GM12878 (cell line): Measurements from ENCODE around the gene DOCK9. TPM values are rescaled to one million over a fixed set of nuclear protein-coding genes. Genes with fewer than 3 reads are reported as not detected.
A peak's percentile ranks its signal among the peaks of the same experiment; 100 is the strongest.

ENCODE experiments used
- ATAC-seq: fragments of 200-7000 bp; cut with Tn5 transposase; 3 replicates; pipeline ENCODE4 v1.9.1; 2020; ENCODE audit warnings: mild to moderate bottlenecking, moderate library complexity
- BruUV-seq: library from RNA; stranded (reverse); fragments of 400-500 nt; replicated peaks from 2 replicates; lab custom pipeline; 2021; lab: Mats Ljungman, UMichigan
- CTCF ChIA-PET: fragments of 300-600 bp; sonication (Branson Sonifier 250); formaldehyde crosslinking; extraction: SDS; loops from one replicate; lab custom pipeline; 2021; ENCODE audit warnings: inconsistent platforms; lab: Yijun Ruan, JAX
- POLR2A ChIA-PET: fragments of 350-600 bp; formaldehyde crosslinking; extraction: SDS; loops from one replicate; lab custom pipeline; 2021; ENCODE audit warnings: inconsistent platforms; lab: Charles Lee
- RAD21 ChIA-PET: fragments of 300-600 bp; sonication (Branson Sonifier 250); formaldehyde crosslinking; loops from one replicate; lab custom pipeline; 2023; ENCODE audit warnings: antibody characterized with exemption; ENCODE audit not compliant: unreplicated experiment; lab: Charles Lee
- SMC1A ChIA-PET: fragments of 300-600 bp; sonication (Branson Sonifier 250); formaldehyde crosslinking; loops from one replicate; lab custom pipeline; 2023; ENCODE audit not compliant: unreplicated experiment, uncharacterized antibody; lab: Charles Lee
- DNase-seq: peaks from one replicate; pipeline ENCODE4 v3.0.0-alpha.2; 2011; ENCODE audit warnings: low read depth, low spot score
- FAIRE-seq: peaks from 3 replicates; lab custom pipeline; 2011; peaks lifted over from hg19 to GRCh38; lab: Jason Lieb, UNC
- H2AFZ ChIP-seq: 2 replicates; pipeline ENCODE4 v1.6.0; 2011; ENCODE audit warnings: low read depth, low read length, control low read depth; ENCODE audit not compliant: control insufficient read depth
- H3K27ac ChIP-seq: 2 replicates; pipeline ENCODE4 v1.5.1; 2011; ENCODE audit warnings: control low read depth; ENCODE audit not compliant: control insufficient read depth, insufficient read depth
- H3K27me3 ChIP-seq, 2 experiments: replicated peaks in 1 of 2; 2 replicates each; pipeline versions ENCODE4 v1.6.0 to v1.6.1; 2011; ENCODE audit warnings: low read length in 1 of 2; ENCODE audit not compliant: control insufficient read depth in 2 of 2, insufficient read depth in 2 of 2
- H3K36me3 ChIP-seq, 2 experiments: 2 replicates each; pipeline ENCODE4 v1.5.1; 2011; ENCODE audit warnings: low read length in 1 of 2; ENCODE audit not compliant: control insufficient read depth in 2 of 2, insufficient read depth in 2 of 2
- H3K4me1 ChIP-seq: 2 replicates; pipeline ENCODE4 v1.6.1; 2011; ENCODE audit warnings: mild to moderate bottlenecking, low read length, moderate library complexity, mixed read lengths; ENCODE audit not compliant: control insufficient read depth, insufficient read depth
- H3K4me2 ChIP-seq: 2 replicates; pipeline ENCODE4 v1.6.0; 2011; ENCODE audit warnings: control low read depth; ENCODE audit not compliant: control insufficient read depth, insufficient read depth
- H3K4me3 ChIP-seq: fragments of 200-600 bp; sonication (generic); 2 replicates; pipeline ENCODE4 v1.5.1; 2016
- H3K79me2 ChIP-seq: 2 replicates; pipeline ENCODE4 v1.6.0; 2011; ENCODE audit warnings: low read length; ENCODE audit not compliant: control insufficient read depth, insufficient read depth
- H3K9ac ChIP-seq: 2 replicates; pipeline ENCODE4 v1.8.0; 2011; ENCODE audit warnings: low read length, control low read depth, mixed read lengths; ENCODE audit not compliant: control insufficient read depth, insufficient read depth
- H3K9me3 ChIP-seq: replicated peaks from 3 replicates; pipeline ENCODE4 v1.5.1; 2011; ENCODE audit warnings: mild to moderate bottlenecking, low read length; ENCODE audit not compliant: control insufficient read depth, insufficient read depth
- H4K20me1 ChIP-seq: 2 replicates; pipeline ENCODE4 v1.6.0; 2011; ENCODE audit not compliant: control insufficient read depth, insufficient read depth
- EED ChIP-seq: sonication (generic); IDR thresholded peaks from 2 replicates; pipeline ENCODE4 v1.6.1; 2016; ENCODE audit warnings: antibody characterized with exemption, low read depth
- HCFC1 ChIP-seq: fragments of 150-350 bp; IDR thresholded peaks from 2 replicates; pipeline ENCODE4 v1.6.1; 2014; ENCODE audit warnings: low read length
- NR2C2 ChIP-seq: IDR thresholded peaks from 2 replicates; pipeline ENCODE4 v1.6.1; 2011; ENCODE audit warnings: borderline replicate concordance, low read depth; ENCODE audit not compliant: control insufficient read depth, insufficient read length
- POLR2AphosphoS5 ChIP-seq: IDR thresholded peaks from 2 replicates; pipeline ENCODE4 v1.6.1; 2011; ENCODE audit warnings: mild to moderate bottlenecking, low read length, inconsistent platforms
- RAD21 ChIP-seq: IDR thresholded peaks from 2 replicates; pipeline ENCODE4 v1.6.1; 2011; ENCODE audit warnings: mild to moderate bottlenecking, low read depth, low read length, moderate library complexity; ENCODE audit not compliant: insufficient read depth
- SMC3 ChIP-seq: IDR thresholded peaks from 2 replicates; pipeline ENCODE4 v1.6.1; 2011; ENCODE audit warnings: low read length, improper control_type of control experiment, borderline replicate concordance
- TBL1XR1 ChIP-seq: IDR thresholded peaks from 2 replicates; pipeline ENCODE4 v1.6.1; 2012; ENCODE audit warnings: low read depth, low read length, improper control_type of control experiment
- WGBS: methylation state at CpG from one replicate; pipeline ENCODE4 v1.1.6; 2016; ENCODE audit warnings: low lambda C conversion rate; ENCODE audit not compliant: insufficient replicate concordance, insufficient coverage; ENCODE audit errors: missing lambda C conversion rate; 5-methylcytosine and 5-hydroxymethylcytosine counted together
- in situ Hi-C: fragments of 300-500 bp; cut with MboI; formaldehyde crosslinking; loops from 9 replicates; pipeline ENCODE4 v1.14.3; 2018; ENCODE audit warnings: mixed read lengths
- intact Hi-C: fragments of 100-400 bp; cut with micrococcal nuclease; formaldehyde crosslinking; loops from one replicate; pipeline ENCODE4 v1.14.2; 2022; ENCODE audit not compliant: unreplicated experiment
- polyA plus RNA-seq, 11 experiments: library from polyadenylated mRNA; depleted of rRNA in 4 of 11; unstranded in 6 of 11; stranded (reverse) in 5 of 11; fragments of >200 nt; fragmentation: Nextera tagmentation in 4 of 11; fragmentation: Illumina TruSeq in 1 of 11; extraction: Ambion mirVana in 4 of 11; extraction: Trizol in 1 of 11; gene quantifications; 1 replicate in 1 of 11; 2 replicates in 10 of 11; pipeline versions ENCODE4 v1.2.1 to v1.2.3, GENCODE V29; 2011 to 2016; ENCODE audit warnings: inconsistent platforms in 2 of 11, missing spikeins in 2 of 11, low read depth in 1 of 11
- total RNA-seq, 4 experiments: library from RNA; depleted of rRNA in 3 of 4; stranded (reverse); fragments of >200 nt in 3 of 4; fragmentation: Illumina TruSeq in 1 of 4; extraction: Trizol in 1 of 4; gene quantifications; 2 replicates each; pipeline versions ENCODE4 v1.2.1 to v1.2.3, GENCODE V29; 2013 to 2021
- TF ChIP-seq, protein P1 (sequence below): fragments of 450-650 bp; IDR thresholded peaks from 2 replicates; pipeline ENCODE4 v1.6.1; 2017; ENCODE audit warnings: low read depth, mild to moderate bottlenecking, moderate library complexity
- TF ChIP-seq, protein P2 (sequence below): fragments of 150-350 bp; IDR thresholded peaks from 2 replicates; pipeline ENCODE4 v1.6.1; 2014; ENCODE audit warnings: mild to moderate bottlenecking, low read depth, low read length
- TF ChIP-seq, protein P3 (sequence below): fragments of 450-650 bp; IDR thresholded peaks from 2 replicates; pipeline ENCODE4 v1.6.1; 2018; ENCODE audit warnings: borderline replicate concordance, mild to moderate bottlenecking; ENCODE audit not compliant: partially characterized antibody

The DOCK9 gene
- total and polyA plus RNA-seq, 10 of the 15 experiments (the other 5 are each of a cell fraction or from before 2014, with no cell fraction given): 0.09 to 2.9 (median 0.74) TPM

DNA sequence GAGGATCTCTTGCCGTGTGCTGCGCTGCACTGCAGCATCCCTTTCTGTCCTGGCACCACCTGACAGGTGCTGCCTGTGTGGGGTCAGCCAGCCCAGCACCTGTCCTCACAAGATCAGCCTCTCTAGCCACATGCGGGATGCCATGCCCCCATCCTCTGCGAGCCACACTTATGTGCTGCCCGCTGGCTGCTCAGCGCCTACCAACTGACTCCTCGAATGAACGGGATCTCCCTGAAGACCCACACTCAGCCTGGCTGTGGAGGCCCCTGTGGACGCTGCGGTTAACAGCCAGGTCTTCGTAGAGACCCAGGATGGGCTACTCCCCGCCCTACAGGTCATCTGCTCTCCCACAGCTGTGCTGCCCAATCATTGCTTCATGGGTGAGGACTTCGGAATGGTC is 106.1 kb downstream of the DOCK9 start:
- Histone ChIP-seq H4K20me1 (no peaks in the 10 kb centered on the region), H2AFZ (no peak overlapping the region), H3K4me3 (no peak overlapping the region), H3K4me1 (peaks cover 9% of the 10 kb centered on the region), H3K36me3 (no peaks in the 10 kb centered on the region), H3K9ac (no peak overlapping the region), H3K9me3 (peaks cover 2% of the 10 kb centered on the region; the same call in 2 of the 3 replicates), H3K4me2 (no peak overlapping the region), H3K27ac (no peak overlapping the region), H3K27me3 (no peaks in the 10 kb centered on the region), H3K79me2 (no peaks in the 10 kb centered on the region)
- no peak for DNase-seq
- RAD21 ChIA-PET: interaction anchor here (0.6 kb wide), 1 partner anchor 504 kb away, joined by 3 read pairs; no protein-coding TSS in a partner anchor
- ATAC-seq: no peak
- intact Hi-C loops: no loop called here
- CTCF ChIA-PET: no interaction called here
- BruUV-seq: no TSS peak
- WGBS: 66% methylated on average over 13 of the region's 13 CpGs
- no peak for FAIRE-seq
- in situ Hi-C loops: no loop called here
- TF ChIP-seq NR2C2: peak; percentile 9
- no peak for TF ChIP-seq TBL1XR1
- POLR2A ChIA-PET: no interaction called here
- SMC1A ChIA-PET: no interaction called here

- Histone ChIP-seq H2AFZ (no peak overlapping the region), H3K79me2 (no peaks in the 10 kb centered on the region), H3K4me2 (no peak overlapping the region), H3K4me3 (no peak overlapping the region), H3K4me1 (no peaks in the 10 kb centered on the region), H3K27ac (no peak overlapping the region), H3K9ac (no peak overlapping the region), H3K36me3 (no peaks in the 10 kb centered on the region), H3K9me3 (peaks cover 2% of the 10 kb centered on the region; the same call in 2 of the 3 replicates), H3K27me3 (no peaks in the 10 kb centered on the region), H4K20me1 (no peaks in the 10 kb centered on the region)
- peak; percentile 63; the same call in 2 of the 3 replicates for ATAC-seq
- no peak for FAIRE-seq
- ChIA-PET SMC1A (interaction anchor here (0.6 to 2.1 kb wide), 9 partner anchors 9 to 396 kb away, joined by 3 to 14 read pairs (median 3); no protein-coding TSS in a partner anchor), POLR2A (no interaction called here), CTCF (interaction anchor here (0.8 to 4.5 kb wide), 14 partner anchors 9 to 399 kb away, joined by 3 to 27 read pairs (median 4); no protein-coding TSS in a partner anchor), RAD21 (interaction anchor here (0.9 to 2.1 kb wide), 2 partner anchors 32 to 397 kb away, joined by 3 to 11 read pairs; no protein-coding TSS in a partner anchor)
- intact Hi-C loops: loop anchor here (2.0 to 5.0 kb wide), 2 partner anchors 163 to 395 kb away; no protein-coding TSS in a partner anchor
- in situ Hi-C loops: no loop called here
- 59% methylated on average over 6 of the region's 6 CpGs for WGBS
- no peak for DNase-seq
- no TSS peak for BruUV-seq
- TF ChIP-seq SMC3 (peak; percentile 26; the same call in 1 of the 2 replicates), POLR2AphosphoS5 (no peak), HCFC1 (no peak), RAD21 (peak; percentile 26; the same call in 1 of the 2 replicates), EED (no peak)
- TF ChIP-seq, protein P1, sequence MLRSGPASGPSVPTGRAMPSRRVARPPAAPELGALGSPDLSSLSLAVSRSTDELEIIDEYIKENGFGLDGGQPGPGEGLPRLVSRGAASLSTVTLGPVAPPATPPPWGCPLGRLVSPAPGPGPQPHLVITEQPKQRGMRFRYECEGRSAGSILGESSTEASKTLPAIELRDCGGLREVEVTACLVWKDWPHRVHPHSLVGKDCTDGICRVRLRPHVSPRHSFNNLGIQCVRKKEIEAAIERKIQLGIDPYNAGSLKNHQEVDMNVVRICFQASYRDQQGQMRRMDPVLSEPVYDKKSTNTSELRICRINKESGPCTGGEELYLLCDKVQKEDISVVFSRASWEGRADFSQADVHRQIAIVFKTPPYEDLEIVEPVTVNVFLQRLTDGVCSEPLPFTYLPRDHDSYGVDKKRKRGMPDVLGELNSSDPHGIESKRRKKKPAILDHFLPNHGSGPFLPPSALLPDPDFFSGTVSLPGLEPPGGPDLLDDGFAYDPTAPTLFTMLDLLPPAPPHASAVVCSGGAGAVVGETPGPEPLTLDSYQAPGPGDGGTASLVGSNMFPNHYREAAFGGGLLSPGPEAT: no peak
- TF ChIP-seq, protein P2, sequence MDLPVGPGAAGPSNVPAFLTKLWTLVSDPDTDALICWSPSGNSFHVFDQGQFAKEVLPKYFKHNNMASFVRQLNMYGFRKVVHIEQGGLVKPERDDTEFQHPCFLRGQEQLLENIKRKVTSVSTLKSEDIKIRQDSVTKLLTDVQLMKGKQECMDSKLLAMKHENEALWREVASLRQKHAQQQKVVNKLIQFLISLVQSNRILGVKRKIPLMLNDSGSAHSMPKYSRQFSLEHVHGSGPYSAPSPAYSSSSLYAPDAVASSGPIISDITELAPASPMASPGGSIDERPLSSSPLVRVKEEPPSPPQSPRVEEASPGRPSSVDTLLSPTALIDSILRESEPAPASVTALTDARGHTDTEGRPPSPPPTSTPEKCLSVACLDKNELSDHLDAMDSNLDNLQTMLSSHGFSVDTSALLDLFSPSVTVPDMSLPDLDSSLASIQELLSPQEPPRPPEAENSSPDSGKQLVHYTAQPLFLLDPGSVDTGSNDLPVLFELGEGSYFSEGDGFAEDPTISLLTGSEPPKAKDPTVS: no peak
- TF ChIP-seq, protein P3, sequence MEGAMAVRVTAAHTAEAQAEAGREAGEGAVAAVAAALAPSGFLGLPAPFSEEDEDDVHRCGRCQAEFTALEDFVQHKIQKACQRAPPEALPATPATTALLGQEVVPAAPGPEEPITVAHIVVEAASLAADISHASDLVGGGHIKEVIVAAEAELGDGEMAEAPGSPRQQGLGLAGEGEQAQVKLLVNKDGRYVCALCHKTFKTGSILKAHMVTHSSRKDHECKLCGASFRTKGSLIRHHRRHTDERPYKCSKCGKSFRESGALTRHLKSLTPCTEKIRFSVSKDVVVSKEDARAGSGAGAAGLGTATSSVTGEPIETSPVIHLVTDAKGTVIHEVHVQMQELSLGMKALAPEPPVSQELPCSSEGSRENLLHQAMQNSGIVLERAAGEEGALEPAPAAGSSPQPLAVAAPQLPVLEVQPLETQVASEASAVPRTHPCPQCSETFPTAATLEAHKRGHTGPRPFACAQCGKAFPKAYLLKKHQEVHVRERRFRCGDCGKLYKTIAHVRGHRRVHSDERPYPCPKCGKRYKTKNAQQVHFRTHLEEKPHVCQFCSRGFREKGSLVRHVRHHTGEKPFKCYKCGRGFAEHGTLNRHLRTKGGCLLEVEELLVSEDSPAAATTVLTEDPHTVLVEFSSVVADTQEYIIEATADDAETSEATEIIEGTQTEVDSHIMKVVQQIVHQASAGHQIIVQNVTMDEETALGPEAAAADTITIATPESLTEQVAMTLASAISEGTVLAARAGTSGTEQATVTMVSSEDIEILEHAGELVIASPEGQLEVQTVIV: no peak
Measured at GRCh38 chr13:98869408-98870090, 108.3 kb downstream of the DOCK9 start.
